Measurements from ENCODE around the gene LIG1.

DNA sequence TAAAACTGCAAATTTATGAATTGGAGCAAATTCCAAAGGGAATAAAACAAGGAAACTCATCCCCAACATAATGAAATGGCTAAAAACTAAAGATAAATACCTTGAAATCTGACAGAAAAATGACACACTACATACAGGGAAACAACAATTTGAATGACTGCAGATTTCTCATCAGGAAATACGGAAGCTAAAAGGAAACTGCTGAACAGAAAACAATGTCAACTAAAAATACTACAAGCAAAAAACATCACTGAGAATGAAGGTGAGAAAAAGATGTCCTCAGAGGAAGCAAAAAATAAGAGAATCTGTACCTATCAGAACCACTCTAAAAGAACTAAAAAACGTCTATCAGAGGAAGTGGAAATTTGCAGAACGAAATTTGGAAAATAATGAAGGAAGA is 39.9 kb upstream of the LIG1 start:
- no peak for TF ChIP-seq ZNF384 (IDR thresholded peaks at IDR 0.05)
- TF ChIP-seq, protein P1, sequence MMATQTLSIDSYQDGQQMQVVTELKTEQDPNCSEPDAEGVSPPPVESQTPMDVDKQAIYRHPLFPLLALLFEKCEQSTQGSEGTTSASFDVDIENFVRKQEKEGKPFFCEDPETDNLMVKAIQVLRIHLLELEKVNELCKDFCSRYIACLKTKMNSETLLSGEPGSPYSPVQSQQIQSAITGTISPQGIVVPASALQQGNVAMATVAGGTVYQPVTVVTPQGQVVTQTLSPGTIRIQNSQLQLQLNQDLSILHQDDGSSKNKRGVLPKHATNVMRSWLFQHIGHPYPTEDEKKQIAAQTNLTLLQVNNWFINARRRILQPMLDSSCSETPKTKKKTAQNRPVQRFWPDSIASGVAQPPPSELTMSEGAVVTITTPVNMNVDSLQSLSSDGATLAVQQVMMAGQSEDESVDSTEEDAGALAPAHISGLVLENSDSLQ (IDR thresholded peaks at IDR 0.05) = no peak
- no peak for TF ChIP-seq BHLHE40 (IDR thresholded peaks at IDR 0.05; ENCODE audit: borderline replicate concordance)
- no peak for TF ChIP-seq NFRKB (IDR thresholded peaks at IDR 0.05)
- no peak for TF ChIP-seq SP1 (IDR thresholded peaks at IDR 0.05)
- TF ChIP-seq LEF1 (IDR thresholded peaks at IDR 0.05; ENCODE audit: borderline replicate concordance) = no peak
- no peak for TF ChIP-seq FOXA1 (IDR thresholded peaks at IDR 0.05)
- TF ChIP-seq HDGF (IDR thresholded peaks at IDR 0.05; ENCODE audit: borderline replicate concordance) = no peak
- TF ChIP-seq TARDBP (IDR thresholded peaks at IDR 0.05) = no peak
- TF ChIP-seq SUZ12 (IDR thresholded peaks at IDR 0.05) = no peak
- TF ChIP-seq L3MBTL2 (conservative IDR thresholded peaks at IDR 0.05) = no peak
- TF ChIP-seq FOXM1 (IDR thresholded peaks at IDR 0.05; ENCODE audit: borderline replicate concordance) = no peak
- no peak for TF ChIP-seq ELF4 (IDR thresholded peaks at IDR 0.05)
- TF ChIP-seq CTBP1 (IDR thresholded peaks at IDR 0.05; ENCODE audit: borderline replicate concordance) = no peak

All from HEK293T (cell line).